OCI-M2 (cell line): Measurements from ENCODE around the gene SRSF1.
"Not testable (repeated sequence)": the region's sequence is repeated elsewhere in the genome, so short reads cannot be mapped to it uniquely, and the experiment has no call there.

Experiments
- DNase-seq: peaks from one replicate; lab custom pipeline; 2025; ENCODE audit not compliant: unreplicated experiment; lab: John Stamatoyannopoulos, UW

Gene SRSF1

GRCh38 chr17:57990037-57990436 lies 17.0 kb downstream of the SRSF1 start:
- DNase-seq = no peak

GRCh38 chr17:57988301-57989250 lies 18.5 kb downstream of the SRSF1 start:
- no peak for DNase-seq

- DNase-seq = no peak
These were observed 19.3 kb downstream of the SRSF1 start, which contains the start of gene VEZF1 for GRCh38 chr17:57987581-57988300. VEZF1 (minus strand) TSS chr17:57988254; CDS start chr17:57988111, 143 bp downstream.

GRCh38 chr17:57986841-57987580 lies 20.0 kb downstream of the SRSF1 start:
- DNase-seq = no peak

GRCh38 chr17:57985675-57985974 lies 21.4 kb downstream of the SRSF1 start:
- no peak for DNase-seq

- no peak for DNase-seq
These were observed 21.9 kb downstream of the SRSF1 start for GRCh38 chr17:57984936-57985674.

- no peak for DNase-seq
These were observed 22.7 kb downstream of the SRSF1 start for GRCh38 chr17:57984261-57984890.

GRCh38 chr17:57983446-57983845 lies 23.6 kb downstream of the SRSF1 start:
- DNase-seq = no peak

- DNase-seq = no peak
These were observed 24.4 kb downstream of the SRSF1 start for GRCh38 chr17:57982452-57983170.

GRCh38 chr17:57980522-57980921 lies 26.5 kb downstream of the SRSF1 start:
- DNase-seq = no peak

GRCh38 chr17:57979076-57979475 lies 28.0 kb downstream of the SRSF1 start:
- DNase-seq = no peak

- no peak for DNase-seq
These were observed 30.5 kb downstream of the SRSF1 start for GRCh38 chr17:57976594-57976993.

GRCh38 chr17:57975044-57975443 lies 32.0 kb downstream of the SRSF1 start:
- DNase-seq = no peak

- DNase-seq = not testable (repeated sequence)
These were observed 32.8 kb downstream of the SRSF1 start for GRCh38 chr17:57974053-57974824.

- no peak for DNase-seq
These were observed 34.9 kb downstream of the SRSF1 start for GRCh38 chr17:57972151-57972550.

- no peak for DNase-seq
These were observed 35.5 kb downstream of the SRSF1 start for GRCh38 chr17:57971572-57971971.

- DNase-seq = no peak
These were observed 36.3 kb downstream of the SRSF1 start for GRCh38 chr17:57970710-57971109.

- no peak for DNase-seq
These were observed 38.6 kb downstream of the SRSF1 start for GRCh38 chr17:57968456-57968855.

GRCh38 chr17:57966875-57967274 lies 40.2 kb downstream of the SRSF1 start:
- DNase-seq = no peak
